ENCODE data around the gene SOD2.
A peak's percentile ranks its signal among the peaks of the same experiment; 100 is the strongest.
"Not testable (repeated sequence)": the region's sequence is repeated elsewhere in the genome, so short reads cannot be mapped to it uniquely, and the experiment has no call there.

The SOD2 gene

GRCh38 chr6:159691133-159691962 is 1.7 kb downstream of the SOD2 start:
- TF ChIP-seq YY1 (IDR thresholded peaks at IDR 0.05; ENCODE audit: insufficient read depth, insufficient read length) (no peak), SUZ12 (IDR thresholded peaks at IDR 0.05; ENCODE audit: extremely low read depth, insufficient read depth, insufficient read length) (no peak), ZNF274 (IDR thresholded peaks at IDR 0.05; ENCODE audit: low read depth, low read length) (no peak)
- H3K36me3 ChIP-seq (ENCODE audit: insufficient read depth, insufficient read length, low read length): peaks cover 24% of the 10 kb centered on the region
- peak overlapping the region; percentile 21 for H3K9ac ChIP-seq (ENCODE audit: insufficient read length, low read depth)
- H3K9me3 ChIP-seq (ENCODE audit: insufficient read depth, low read length): no peaks in the 10 kb centered on the region
- DNase-seq (ENCODE audit: low read depth, low spot score): no peak
- H3K4me1 ChIP-seq (ENCODE audit: insufficient read depth, insufficient read length): peaks cover 7% of the 10 kb centered on the region
- H3K4me3 ChIP-seq (ENCODE audit: insufficient read length, low read depth): peak overlapping the region; percentile 87
- no peaks in the 10 kb centered on the region for H3K27me3 ChIP-seq (ENCODE audit: insufficient read depth, insufficient read length)

GRCh38 chr6:159690135-159690534 is 2.9 kb downstream of the SOD2 start:
- H3K9me3 ChIP-seq (ENCODE audit: insufficient read depth, low read length); H3K9ac ChIP-seq (ENCODE audit: insufficient read length, low read depth); H3K27me3 ChIP-seq (ENCODE audit: insufficient read depth, insufficient read length); H3K4me3 ChIP-seq (ENCODE audit: insufficient read length, low read depth); DNase-seq (ENCODE audit: low read depth, low spot score); H3K4me1 ChIP-seq (ENCODE audit: insufficient read depth, insufficient read length): not testable (repeated sequence)
- peaks cover 29% of the 10 kb centered on the region for H3K36me3 ChIP-seq (ENCODE audit: insufficient read depth, insufficient read length, low read length)

- no peaks in the 10 kb centered on the region for H3K9me3 ChIP-seq (ENCODE audit: insufficient read depth, low read length)
- no peak for DNase-seq (ENCODE audit: low read depth, low spot score)
- peaks cover 38% of the 10 kb centered on the region for H3K36me3 ChIP-seq (ENCODE audit: insufficient read depth, insufficient read length, low read length)
- TF ChIP-seq ZNF274 (IDR thresholded peaks at IDR 0.05; ENCODE audit: low read depth, low read length): no peak
- TF ChIP-seq SUZ12 (IDR thresholded peaks at IDR 0.05; ENCODE audit: extremely low read depth, insufficient read depth, insufficient read length): no peak
- no peak for TF ChIP-seq YY1 (IDR thresholded peaks at IDR 0.05; ENCODE audit: insufficient read depth, insufficient read length)
- no peak overlapping the region for H3K9ac ChIP-seq (ENCODE audit: insufficient read length, low read depth)
- H3K4me1 ChIP-seq (ENCODE audit: insufficient read depth, insufficient read length): peaks cover 7% of the 10 kb centered on the region
- H3K27me3 ChIP-seq (ENCODE audit: insufficient read depth, insufficient read length): no peaks in the 10 kb centered on the region
- H3K4me3 ChIP-seq (ENCODE audit: insufficient read length, low read depth): no peak overlapping the region
Observed at GRCh38 chr6:159689001-159689400, 4.0 kb downstream of the SOD2 start.

- Histone ChIP-seq H3K9me3 (ENCODE audit: insufficient read depth, low read length) (no peaks in the 10 kb centered on the region), H3K4me3 (ENCODE audit: insufficient read length, low read depth) (no peak overlapping the region), H3K9ac (ENCODE audit: insufficient read length, low read depth) (no peak overlapping the region), H3K27me3 (ENCODE audit: insufficient read depth, insufficient read length) (no peaks in the 10 kb centered on the region), H3K36me3 (ENCODE audit: insufficient read depth, insufficient read length, low read length) (peaks cover 44% of the 10 kb centered on the region), H3K4me1 (ENCODE audit: insufficient read depth, insufficient read length) (peaks cover 7% of the 10 kb centered on the region)
- TF ChIP-seq YY1 (IDR thresholded peaks at IDR 0.05; ENCODE audit: insufficient read depth, insufficient read length) (no peak), ZNF274 (IDR thresholded peaks at IDR 0.05; ENCODE audit: low read depth, low read length) (no peak), SUZ12 (IDR thresholded peaks at IDR 0.05; ENCODE audit: extremely low read depth, insufficient read depth, insufficient read length) (no peak)
- no peak for DNase-seq (ENCODE audit: low read depth, low spot score)
Observed at GRCh38 chr6:159688266-159688905, 4.7 kb downstream of the SOD2 start.

- peaks cover 7% of the 10 kb centered on the region for H3K4me1 ChIP-seq (ENCODE audit: insufficient read depth, insufficient read length)
- H3K36me3 ChIP-seq (ENCODE audit: insufficient read depth, insufficient read length, low read length): peaks cover 50% of the 10 kb centered on the region
Observed at GRCh38 chr6:159687341-159687740, 5.7 kb downstream of the SOD2 start.

GRCh38 chr6:159686703-159687102 is 6.3 kb downstream of the SOD2 start:
- TF ChIP-seq SUZ12 (IDR thresholded peaks at IDR 0.05; ENCODE audit: extremely low read depth, insufficient read depth, insufficient read length): no peak
- H3K4me3 ChIP-seq (ENCODE audit: insufficient read length, low read depth): no peak overlapping the region
- no peak for DNase-seq (ENCODE audit: low read depth, low spot score)
- H3K27me3 ChIP-seq (ENCODE audit: insufficient read depth, insufficient read length): no peaks in the 10 kb centered on the region
- H3K9ac ChIP-seq (ENCODE audit: insufficient read length, low read depth): no peak overlapping the region
- H3K9me3 ChIP-seq (ENCODE audit: insufficient read depth, low read length): no peaks in the 10 kb centered on the region
- peaks cover 49% of the 10 kb centered on the region for H3K36me3 ChIP-seq (ENCODE audit: insufficient read depth, insufficient read length, low read length)
- peaks cover 2% of the 10 kb centered on the region for H3K4me1 ChIP-seq (ENCODE audit: insufficient read depth, insufficient read length)

More at GRCh38 chr6:159687341-159687740, 5.7 kb downstream of the SOD2 start:
- no peaks in the 10 kb centered on the region for H3K9me3 ChIP-seq (ENCODE audit: insufficient read depth, low read length)
- no peak overlapping the region for H3K9ac ChIP-seq (ENCODE audit: insufficient read length, low read depth)
- H3K27me3 ChIP-seq (ENCODE audit: insufficient read depth, insufficient read length): no peaks in the 10 kb centered on the region
- H3K4me3 ChIP-seq (ENCODE audit: insufficient read length, low read depth): no peak overlapping the region
- TF ChIP-seq ZNF274 (IDR thresholded peaks at IDR 0.05; ENCODE audit: low read depth, low read length): no peak
- no peak for TF ChIP-seq YY1 (IDR thresholded peaks at IDR 0.05; ENCODE audit: insufficient read depth, insufficient read length)
- no peak for TF ChIP-seq SUZ12 (IDR thresholded peaks at IDR 0.05; ENCODE audit: extremely low read depth, insufficient read depth, insufficient read length)
- no peak for DNase-seq (ENCODE audit: low read depth, low spot score)

GRCh38 chr6:159686040-159686439 is 7.0 kb downstream of the SOD2 start:
- no peak for DNase-seq (ENCODE audit: low read depth, low spot score)
- H3K4me1 ChIP-seq (ENCODE audit: insufficient read depth, insufficient read length): peaks cover 1% of the 10 kb centered on the region
- H3K36me3 ChIP-seq (ENCODE audit: insufficient read depth, insufficient read length, low read length): peaks cover 53% of the 10 kb centered on the region
- no peak for TF ChIP-seq SUZ12 (IDR thresholded peaks at IDR 0.05; ENCODE audit: extremely low read depth, insufficient read depth, insufficient read length)
- no peak for TF ChIP-seq YY1 (IDR thresholded peaks at IDR 0.05; ENCODE audit: insufficient read depth, insufficient read length)
- TF ChIP-seq ZNF274 (IDR thresholded peaks at IDR 0.05; ENCODE audit: low read depth, low read length): no peak
- no peak overlapping the region for H3K9ac ChIP-seq (ENCODE audit: insufficient read length, low read depth)
- H3K27me3 ChIP-seq (ENCODE audit: insufficient read depth, insufficient read length): no peaks in the 10 kb centered on the region
- H3K9me3 ChIP-seq (ENCODE audit: insufficient read depth, low read length): no peaks in the 10 kb centered on the region
- H3K4me3 ChIP-seq (ENCODE audit: insufficient read length, low read depth): no peak overlapping the region

All from NT2/D1 (cell line).